Effector CD4-positive, alpha-beta T cell (primary cell): ENCODE measurements around the gene CFAP92.

Source experiments
- DNase-seq: peaks from one replicate; pipeline ENCODE4 v3.0.0-alpha.2; 2020

Gene CFAP92

GRCh38 chr3:128864351-128864811, 129.5 kb downstream of the CFAP92 start:
- DNase-seq: no peak

- no peak for DNase-seq
Observed at GRCh38 chr3:128863560-128863959, 130.3 kb downstream of the CFAP92 start.

GRCh38 chr3:128861491-128861890, 132.4 kb downstream of the CFAP92 start:
- DNase-seq: no peak
